SK-N-SH (cell line): ENCODE measurements around the gene MFSD11. TPM values are rescaled to one million over a fixed set of nuclear protein-coding genes. Genes with fewer than 3 reads are reported as not detected.
A peak's percentile ranks its signal among the peaks of the same experiment; 100 is the strongest.

Experiments used
- CTCF ChIA-PET: fragments of 300-600, 350-600 bp; formaldehyde crosslinking; extraction: SDS; loops from one replicate; lab custom pipeline; 2021; lab: Yijun Ruan, JAX
- POLR2A ChIA-PET: fragments of 350-600 bp; sonication (Branson Sonifier 250); formaldehyde crosslinking; extraction: SDS; loops from one replicate; lab custom pipeline; 2020; ENCODE audit warnings: antibody characterized with exemption, inconsistent platforms; lab: Yijun Ruan, JAX
- DNase-seq: peaks from one replicate; pipeline ENCODE4 v3.0.0; 2012
- H2AFZ ChIP-seq: fragments of 200-600 bp; sonication (generic); 2 replicates; pipeline ENCODE4 v1.8.1; 2016; ENCODE audit warnings: antibody characterized with exemption, mild to moderate bottlenecking, low read depth
- H3F3A ChIP-seq: fragments of 200-600 bp; sonication (generic); replicated peaks from 2 replicates; pipeline ENCODE3; 2016; ENCODE audit warnings: antibody characterized with exemption, mild to moderate bottlenecking; ENCODE audit not compliant: insufficient read depth
- H3K27ac ChIP-seq, 2 experiments: fragments of 200-500 bp in 1 of 2; fragments of 200-600 bp in 1 of 2; sonication (Bioruptor generic) in 1 of 2; sonication (generic), shearing (Covaris generic) in 1 of 2; 2 replicates each; pipeline versions ENCODE4 v1.5.1 to v1.6.1; 2014 to 2016; ENCODE audit warnings: low read depth in 2 of 2, inconsistent platforms in 1 of 2, low read length in 1 of 2, mild to moderate bottlenecking in 1 of 2, mixed read lengths in 1 of 2
- H3K27me3 ChIP-seq: fragments of 200-600 bp; sonication (generic), shearing (Covaris generic); 2 replicates; pipeline ENCODE4 v1.6.1; 2016; ENCODE audit warnings: mixed run types; ENCODE audit not compliant: insufficient read depth
- H3K36me3 ChIP-seq, 2 experiments: fragments of 200-500 bp in 1 of 2; fragments of 200-600 bp in 1 of 2; sonication (Bioruptor generic) in 1 of 2; sonication (generic) in 1 of 2; replicated peaks in 1 of 2; 2 replicates each; pipeline versions ENCODE3 to v1.5.1; 2014 to 2016; ENCODE audit warnings: low read length in 1 of 2, mild to moderate bottlenecking in 1 of 2; ENCODE audit not compliant: insufficient read depth in 2 of 2, control insufficient read depth in 1 of 2
- H3K4me1 ChIP-seq, 2 experiments: fragments of 200-500 bp in 1 of 2; fragments of 200-600 bp in 1 of 2; sonication (Bioruptor generic) in 1 of 2; sonication (generic), shearing (Covaris generic) in 1 of 2; 2 replicates each; pipeline versions ENCODE4 v1.5.1 to v1.6.1; 2014 to 2016; ENCODE audit warnings: low read depth in 1 of 2, low read length in 1 of 2, mixed run types in 1 of 2; ENCODE audit not compliant: insufficient read depth in 2 of 2, control insufficient read depth in 1 of 2
- H3K4me2 ChIP-seq: fragments of 200-600 bp; sonication (generic), shearing (Covaris generic); 2 replicates; pipeline ENCODE4 v1.6.1; 2017; ENCODE audit warnings: mixed run types
- H3K4me3 ChIP-seq, 2 experiments: fragments of 200-500 bp in 1 of 2; fragments of 200-600 bp in 1 of 2; sonication (Bioruptor generic) in 1 of 2; sonication (generic), shearing (Covaris generic) in 1 of 2; 2 replicates each; pipeline versions ENCODE4 v1.5.1 to v1.8.1; 2014 to 2016; ENCODE audit warnings: low read depth in 2 of 2, inconsistent platforms in 1 of 2, low read length in 1 of 2, mild to moderate bottlenecking in 1 of 2, mixed read lengths in 1 of 2, moderate library complexity in 1 of 2
- H3K79me2 ChIP-seq: fragments of 200-600 bp; sonication (generic); 2 replicates; pipeline ENCODE4 v1.8.1; 2017; ENCODE audit warnings: mild to moderate bottlenecking; ENCODE audit not compliant: insufficient read depth
- H3K9ac ChIP-seq: fragments of 200-600 bp; sonication (generic); 2 replicates; pipeline ENCODE4 v1.6.1; 2017; ENCODE audit warnings: mixed run types
- H3K9me2 ChIP-seq: fragments of 200-600 bp; sonication (generic); 2 replicates; pipeline ENCODE4 v1.6.1; 2017; ENCODE audit warnings: mixed run types
- H3K9me3 ChIP-seq: fragments of 200-600 bp; sonication (generic); 2 replicates; pipeline ENCODE4 v1.6.1; 2017; ENCODE audit warnings: mixed run types, mild to moderate bottlenecking, moderate library complexity
- H4K20me1 ChIP-seq: fragments of 200-600 bp; sonication (generic); 2 replicates; pipeline ENCODE4 v1.6.1; 2017; ENCODE audit warnings: mild to moderate bottlenecking, mixed run types; ENCODE audit not compliant: insufficient read depth
- ELF1 ChIP-seq: IDR thresholded peaks from 2 replicates; pipeline ENCODE4 v1.4.0; 2012
- EP300 ChIP-seq, 2 experiments: IDR thresholded peaks; 2 replicates each; pipeline versions ENCODE4 v1.4.0 to v1.6.1; 2012; ENCODE audit warnings: borderline replicate concordance in 1 of 2, low read depth in 1 of 2, low read length in 1 of 2
- EZH2phosphoT487 ChIP-seq: fragments of 200-600 bp; sonication (generic); IDR thresholded peaks from 2 replicates; pipeline ENCODE4 v1.6.1; 2017; ENCODE audit warnings: low read depth, mixed run types, mild to moderate bottlenecking, antibody characterized with exemption, moderate library complexity, borderline replicate concordance
- FOXJ3 ChIP-seq: sonication (generic); formaldehyde crosslinking; IDR thresholded peaks from 2 replicates; pipeline ENCODE4 v1.5.1; 2020; ENCODE audit warnings: mild to moderate bottlenecking, missing genetic modification reagents
- FOXM1 ChIP-seq: IDR thresholded peaks from 2 replicates; pipeline ENCODE4 v1.4.0; 2012; ENCODE audit warnings: low read depth, mild to moderate bottlenecking
- GABPA ChIP-seq: IDR thresholded peaks from 2 replicates; pipeline ENCODE4 v1.4.0; 2012; ENCODE audit warnings: low read depth, mild to moderate bottlenecking
- GATA2 ChIP-seq: sonication (generic); formaldehyde crosslinking; IDR thresholded peaks from 2 replicates; pipeline ENCODE4 v1.5.0; 2020; ENCODE audit warnings: mild to moderate bottlenecking, missing genetic modification reagents
- MEF2A ChIP-seq: IDR thresholded peaks from 2 replicates; pipeline ENCODE4 v1.4.0; 2012; ENCODE audit warnings: low read depth, borderline replicate concordance
- MXI1 ChIP-seq: IDR thresholded peaks from 2 replicates; pipeline ENCODE4 v1.6.1; 2012; ENCODE audit warnings: mild to moderate bottlenecking, low read depth, low read length, improper control_type of control experiment
- NFIC ChIP-seq: IDR thresholded peaks from 2 replicates; pipeline ENCODE4 v1.4.0; 2012; ENCODE audit warnings: borderline replicate concordance
- NRF1 ChIP-seq: IDR thresholded peaks from 2 replicates; pipeline ENCODE4 v1.6.1; 2012; ENCODE audit warnings: low read depth, mild to moderate bottlenecking, low read length
- RFX5 ChIP-seq: IDR thresholded peaks from 2 replicates; pipeline ENCODE4 v1.6.1; 2012; ENCODE audit warnings: mild to moderate bottlenecking, improper control_type of control experiment, low read length
- RXRA ChIP-seq: IDR thresholded peaks from 2 replicates; pipeline ENCODE4 v1.4.0; 2012; ENCODE audit warnings: low read depth, mild to moderate bottlenecking, borderline replicate concordance
- SIN3A ChIP-seq: IDR thresholded peaks from 2 replicates; pipeline ENCODE4 v1.6.1; 2012; ENCODE audit warnings: low read depth, mild to moderate bottlenecking, low read length, moderate library complexity, borderline replicate concordance
- TAF1 ChIP-seq: IDR thresholded peaks from 2 replicates; pipeline ENCODE4 v1.6.1; 2012; ENCODE audit warnings: low read depth, mild to moderate bottlenecking, low read length, moderate library complexity, borderline replicate concordance
- TCF12 ChIP-seq: IDR thresholded peaks from 2 replicates; pipeline ENCODE4 v1.4.0; 2012
- TEAD4 ChIP-seq: IDR thresholded peaks from 2 replicates; pipeline ENCODE4 v1.4.0; 2012; ENCODE audit warnings: mild to moderate bottlenecking, borderline replicate concordance; ENCODE audit not compliant: insufficient read depth
- YY1 ChIP-seq: IDR thresholded peaks from 2 replicates; pipeline ENCODE4 v1.4.0; 2012; ENCODE audit warnings: low read depth, mild to moderate bottlenecking
- WGBS: methylation state at CpG from one replicate; pipeline ENCODE4 v1.1.6; 2017; ENCODE audit warnings: low lambda C conversion rate; 5-methylcytosine and 5-hydroxymethylcytosine counted together
- polyA plus RNA-seq, 3 experiments: library from polyadenylated mRNA; depleted of rRNA; stranded (reverse); fragments of >200 nt; gene quantifications; 2 replicates each; pipeline ENCODE4 v1.2.3, GENCODE V29; 2012
- TF ChIP-seq, protein P1 (sequence below): fragments of 150-350 bp; IDR thresholded peaks from 2 replicates; pipeline ENCODE4 v1.6.1; 2016; ENCODE audit warnings: mild to moderate bottlenecking, low read depth, low read length
- TF ChIP-seq, protein P2 (sequence below): IDR thresholded peaks from 2 replicates; pipeline ENCODE4 v1.4.0; 2012; ENCODE audit warnings: low read depth, borderline replicate concordance
- TF ChIP-seq, protein P3 (sequence below): fragments of 150-350 bp; IDR thresholded peaks from 2 replicates; pipeline ENCODE4 v1.6.1; 2017; ENCODE audit warnings: antibody characterized with exemption, low read length, low read depth, borderline replicate concordance
- TF ChIP-seq, protein P4 (sequence below): IDR thresholded peaks from 2 replicates; pipeline ENCODE4 v1.4.0; 2012; ENCODE audit warnings: low read depth
- TF ChIP-seq, protein P5 (sequence below): IDR thresholded peaks from 2 replicates; pipeline ENCODE4; 2012

MFSD11 gene
- polyA plus RNA-seq, 1 of the 3 experiments (the other 2 are of a cell fraction), result 22.7 TPM

DNA sequence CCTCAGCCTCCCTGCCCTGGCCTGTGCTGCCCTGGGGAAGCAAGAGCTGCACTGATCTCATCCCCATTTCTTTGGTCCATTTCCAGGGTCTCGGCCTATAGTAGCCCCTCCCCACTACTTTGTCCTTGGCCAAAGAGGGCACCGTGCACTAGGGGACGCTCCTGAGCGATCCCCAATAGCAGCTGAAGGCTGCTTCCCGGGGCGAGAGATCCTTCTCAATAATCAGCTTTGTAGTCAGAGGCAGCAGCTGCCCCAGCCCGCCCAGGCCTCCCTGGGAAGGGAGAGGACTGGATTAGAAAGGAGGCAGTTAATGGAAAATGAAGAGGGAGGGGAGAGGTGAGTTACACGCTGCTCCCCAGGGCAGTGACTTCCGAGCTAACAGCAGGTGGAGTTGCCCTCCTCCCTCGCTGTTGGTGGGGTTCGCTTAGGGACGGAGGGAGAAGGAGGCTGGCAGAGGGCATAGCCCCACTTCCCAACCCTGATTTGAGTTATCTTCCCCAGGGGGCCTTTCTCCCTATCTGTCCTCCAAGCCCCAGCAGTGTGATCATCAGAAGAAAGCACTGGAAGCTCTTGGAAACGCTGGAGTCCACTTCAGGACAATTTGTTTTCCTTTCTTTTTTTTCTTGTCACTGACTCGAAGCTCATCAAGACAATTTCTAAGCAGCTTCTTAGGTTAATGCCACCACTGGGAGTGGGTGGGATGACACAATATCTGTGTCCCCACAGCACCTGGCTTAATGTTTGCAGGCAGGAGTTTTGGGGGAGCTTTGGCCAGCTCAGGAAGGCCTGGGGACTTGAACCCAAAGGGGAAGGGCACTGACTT lies 29.7 kb upstream of the MFSD11 start (continued):
- TF ChIP-seq, protein P1, sequence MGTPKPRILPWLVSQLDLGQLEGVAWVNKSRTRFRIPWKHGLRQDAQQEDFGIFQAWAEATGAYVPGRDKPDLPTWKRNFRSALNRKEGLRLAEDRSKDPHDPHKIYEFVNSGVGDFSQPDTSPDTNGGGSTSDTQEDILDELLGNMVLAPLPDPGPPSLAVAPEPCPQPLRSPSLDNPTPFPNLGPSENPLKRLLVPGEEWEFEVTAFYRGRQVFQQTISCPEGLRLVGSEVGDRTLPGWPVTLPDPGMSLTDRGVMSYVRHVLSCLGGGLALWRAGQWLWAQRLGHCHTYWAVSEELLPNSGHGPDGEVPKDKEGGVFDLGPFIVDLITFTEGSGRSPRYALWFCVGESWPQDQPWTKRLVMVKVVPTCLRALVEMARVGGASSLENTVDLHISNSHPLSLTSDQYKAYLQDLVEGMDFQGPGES, result no peak

DNA sequence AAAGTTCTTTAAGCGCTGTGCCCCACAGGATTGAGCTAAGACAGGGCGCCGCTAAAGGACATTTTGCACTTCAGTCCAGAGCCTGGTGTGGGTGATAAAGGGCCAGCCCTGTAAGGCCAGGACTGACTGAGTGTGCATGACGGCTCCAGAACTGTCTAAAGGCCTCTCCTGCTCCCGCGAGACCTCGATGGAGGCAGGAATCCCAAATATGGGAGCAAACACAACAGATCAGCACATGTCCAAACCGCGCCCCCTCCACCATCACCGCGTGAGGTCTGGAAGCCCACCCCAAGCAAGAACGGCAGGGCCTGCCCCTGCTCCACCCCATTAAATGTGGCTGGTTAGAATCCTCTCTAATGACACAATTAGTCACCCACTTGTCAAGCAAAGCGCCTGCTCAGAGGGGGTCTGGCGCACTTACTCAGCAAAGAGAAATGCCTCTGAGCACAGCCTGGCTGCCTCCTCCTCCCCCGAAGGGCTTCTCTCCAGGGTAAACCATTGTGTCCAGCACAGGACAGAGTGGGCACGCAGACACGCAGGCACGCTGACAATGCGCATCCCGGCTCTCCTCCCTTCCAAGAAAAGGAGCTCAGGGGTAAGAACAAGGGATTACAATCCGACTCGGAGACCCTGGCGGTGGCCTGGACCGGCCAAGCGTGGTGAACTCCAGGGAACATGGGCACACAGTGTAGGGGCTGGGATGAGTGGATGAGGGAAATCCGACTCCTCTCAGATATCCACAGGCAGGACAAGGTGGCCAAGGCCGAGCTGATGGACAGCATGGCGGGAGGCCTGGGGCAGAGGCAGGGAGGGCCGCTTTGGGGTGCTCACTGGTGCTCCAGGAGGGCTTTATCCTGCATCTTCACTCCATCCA lies 28.6 kb upstream of the MFSD11 start:
- H3K79me2 ChIP-seq, result peaks cover 94% of the 10 kb centered on the region
- no peak for TF ChIP-seq ELF1
- peak; percentile 39; the same call in 1 of the 2 replicates for TF ChIP-seq NFIC
- peak; percentile 66; the same call in 1 of the 2 replicates for TF ChIP-seq TAF1
- TF ChIP-seq, protein P2, sequence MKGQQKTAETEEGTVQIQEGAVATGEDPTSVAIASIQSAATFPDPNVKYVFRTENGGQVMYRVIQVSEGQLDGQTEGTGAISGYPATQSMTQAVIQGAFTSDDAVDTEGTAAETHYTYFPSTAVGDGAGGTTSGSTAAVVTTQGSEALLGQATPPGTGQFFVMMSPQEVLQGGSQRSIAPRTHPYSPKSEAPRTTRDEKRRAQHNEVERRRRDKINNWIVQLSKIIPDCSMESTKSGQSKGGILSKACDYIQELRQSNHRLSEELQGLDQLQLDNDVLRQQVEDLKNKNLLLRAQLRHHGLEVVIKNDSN, result no peak
- TF ChIP-seq, protein P3, sequence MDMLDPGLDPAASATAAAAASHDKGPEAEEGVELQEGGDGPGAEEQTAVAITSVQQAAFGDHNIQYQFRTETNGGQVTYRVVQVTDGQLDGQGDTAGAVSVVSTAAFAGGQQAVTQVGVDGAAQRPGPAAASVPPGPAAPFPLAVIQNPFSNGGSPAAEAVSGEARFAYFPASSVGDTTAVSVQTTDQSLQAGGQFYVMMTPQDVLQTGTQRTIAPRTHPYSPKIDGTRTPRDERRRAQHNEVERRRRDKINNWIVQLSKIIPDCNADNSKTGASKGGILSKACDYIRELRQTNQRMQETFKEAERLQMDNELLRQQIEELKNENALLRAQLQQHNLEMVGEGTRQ, result no peak
- TF ChIP-seq FOXM1, result no peak
- TF ChIP-seq, protein P4, sequence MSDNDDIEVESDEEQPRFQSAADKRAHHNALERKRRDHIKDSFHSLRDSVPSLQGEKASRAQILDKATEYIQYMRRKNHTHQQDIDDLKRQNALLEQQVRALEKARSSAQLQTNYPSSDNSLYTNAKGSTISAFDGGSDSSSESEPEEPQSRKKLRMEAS, result peak; percentile 95
- 0 out of 2 replicates have a peak, but pooled peaks have one; percentile 65 for TF ChIP-seq YY1
- TF ChIP-seq TCF12, result peak; percentile 88
- TF ChIP-seq, protein P5, sequence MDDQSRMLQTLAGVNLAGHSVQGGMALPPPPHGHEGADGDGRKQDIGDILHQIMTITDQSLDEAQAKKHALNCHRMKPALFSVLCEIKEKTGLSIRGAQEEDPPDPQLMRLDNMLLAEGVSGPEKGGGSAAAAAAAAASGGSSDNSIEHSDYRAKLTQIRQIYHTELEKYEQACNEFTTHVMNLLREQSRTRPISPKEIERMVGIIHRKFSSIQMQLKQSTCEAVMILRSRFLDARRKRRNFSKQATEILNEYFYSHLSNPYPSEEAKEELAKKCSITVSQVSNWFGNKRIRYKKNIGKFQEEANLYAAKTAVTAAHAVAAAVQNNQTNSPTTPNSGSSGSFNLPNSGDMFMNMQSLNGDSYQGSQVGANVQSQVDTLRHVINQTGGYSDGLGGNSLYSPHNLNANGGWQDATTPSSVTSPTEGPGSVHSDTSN, result peak; percentile 95
- no peak for TF ChIP-seq MEF2A
- TF ChIP-seq EP300 (IDR thresholded peaks at IDR 0.05; ENCODE audit: borderline replicate concordance in 1 of 2, low read depth in 1 of 2, low read length in 1 of 2), result peak in 1 of 2 experiments; percentile 76; a peak in 1 of 4 replicates
- no peak for TF ChIP-seq RFX5
- TF ChIP-seq, protein P1, result no peak
- TF ChIP-seq RXRA, result no peak; the same call in 1 of the 2 replicates
- no peak for TF ChIP-seq EZH2phosphoT487
- no peak for TF ChIP-seq FOXJ3 (CRISPR knock-in tag)
- 0 out of 2 replicates have a peak, but pooled peaks have one; percentile 4 for TF ChIP-seq GATA2 (CRISPR knock-in tag)
- TF ChIP-seq NRF1, result peak; percentile 40
- TF ChIP-seq TEAD4, result peak; percentile 67
- TF ChIP-seq SIN3A, result peak; percentile 94
- peak; percentile 90 for TF ChIP-seq MXI1
- no peak for TF ChIP-seq GABPA

More for the DNA sequence above, 28.6 kb upstream of the MFSD11 start:
- peak overlapping the region; percentile 96 for H3K4me2 ChIP-seq
- POLR2A ChIA-PET, result interaction anchor here (0.6 to 2.3 kb wide), 9 partner anchors 8 to 173 kb away, joined by 3 to 14 read pairs (median 3); partner anchors contain the start of genes JMJD6, METTL23 and SRSF2
- H2AFZ ChIP-seq, result no peak overlapping the region
- no peaks in the 10 kb centered on the region for H3K27me3 ChIP-seq
- H3K27ac ChIP-seq, result peak overlapping the region; percentile 88 to 95
- H3K36me3 ChIP-seq, result peaks cover 11 to 17% of the 10 kb centered on the region in 2 experiments
- H3K9ac ChIP-seq, result peak overlapping the region; percentile 85
- peaks cover 14 to 33% of the 10 kb centered on the region in 2 experiments for H3K4me1 ChIP-seq
- DNase-seq, result peak; percentile 82
- peaks cover 32% of the 10 kb centered on the region for H3F3A ChIP-seq
- peaks cover 24% of the 10 kb centered on the region for H4K20me1 ChIP-seq
- CTCF ChIA-PET, result interaction anchor here (0.9 to 14.3 kb wide), 15 partner anchors 8 to 347 kb away, joined by 3 to 255 read pairs (median 3); partner anchors contain the start of genes JMJD6 and METTL23
- WGBS, result 29% methylated on average over 22 of the region's 29 CpGs
- H3K4me3 ChIP-seq, result peak overlapping the region; percentile 72 to 89
- no peaks in the 10 kb centered on the region for H3K9me3 ChIP-seq
- H3K9me2 ChIP-seq, result no peaks in the 10 kb centered on the region
